ENCODE data around the gene ADAMTS20.

ADAMTS20 gene

DNA sequence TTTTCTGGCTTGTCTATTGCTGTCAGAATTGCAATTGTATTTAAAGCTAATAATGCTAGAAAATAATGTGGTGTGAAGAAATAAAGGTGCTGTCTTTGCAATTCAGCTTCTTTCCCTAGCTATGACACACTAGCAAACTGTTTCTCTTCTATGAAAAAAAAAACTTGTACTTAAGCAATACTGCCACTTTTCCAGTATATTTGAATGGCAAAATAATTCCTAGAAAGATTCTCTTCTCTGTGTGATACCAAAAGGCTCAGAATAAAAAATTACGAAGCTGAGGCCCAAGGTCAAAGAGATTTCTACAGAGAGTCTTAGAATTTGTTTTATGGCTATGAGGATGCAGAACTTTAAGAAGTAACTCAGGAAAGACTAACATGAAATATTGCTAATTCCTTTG lies 235.5 kb downstream of the ADAMTS20 start:
- no peak overlapping the region for H3K27ac ChIP-seq (ENCODE audit: low read depth, low read length)
- H3K27me3 ChIP-seq (ENCODE audit: control insufficient read depth, low read length): no peaks in the 10 kb centered on the region
- H3K4me3 ChIP-seq (ENCODE audit: low read length): no peak overlapping the region
- no peak overlapping the region for H3K4me2 ChIP-seq (ENCODE audit: low read length)
- H3K36me3 ChIP-seq (ENCODE audit: control insufficient read depth, low read length): no peaks in the 10 kb centered on the region
- H3K9me3 ChIP-seq (ENCODE audit: control insufficient read depth, insufficient read depth, low read length): no peaks in the 10 kb centered on the region
- no peak for TF ChIP-seq CTCF (IDR thresholded peaks at IDR 0.05; ENCODE audit: low read depth, low read length, poor library complexity, severe bottlenecking)
- TF ChIP-seq EZH2phosphoT487 (IDR thresholded peaks at IDR 0.05; ENCODE audit: borderline replicate concordance, low read length): no peak
- no peaks in the 10 kb centered on the region for H3K9me2 ChIP-seq (replicated peaks; ENCODE audit: control insufficient read depth, low read length)
- no peaks in the 10 kb centered on the region for H4K20me1 ChIP-seq (ENCODE audit: control insufficient read depth, insufficient read depth, low read depth, low read length)
- no peaks in the 10 kb centered on the region for H3K79me2 ChIP-seq (ENCODE audit: control insufficient read depth, low read length)
- H3K4me1 ChIP-seq (ENCODE audit: control insufficient read depth, low read length): no peaks in the 10 kb centered on the region
- H3F3A ChIP-seq (ENCODE audit: control insufficient read depth, insufficient read depth): no peaks in the 10 kb centered on the region

DNA sequence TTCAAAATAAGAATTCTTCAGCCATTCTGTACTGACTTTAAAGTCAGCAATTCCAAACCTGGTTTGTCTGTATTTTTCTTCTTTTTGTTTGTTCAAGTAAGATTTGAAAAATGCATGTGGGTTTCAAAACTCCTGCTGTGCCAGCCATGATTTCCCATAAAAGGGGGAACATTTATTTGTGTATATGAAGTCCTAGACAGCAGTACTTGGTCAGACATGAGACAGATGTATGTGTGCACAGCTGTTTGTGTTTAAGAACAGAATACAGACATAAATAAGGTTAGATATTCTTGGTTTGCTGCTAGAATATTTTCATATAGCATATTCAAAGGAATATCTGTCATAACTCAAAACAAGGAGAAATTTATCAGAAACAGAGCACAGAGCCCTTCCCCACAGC lies 236.0 kb downstream of the ADAMTS20 start:
- Histone ChIP-seq H3F3A (ENCODE audit: control insufficient read depth, insufficient read depth) (no peaks in the 10 kb centered on the region), H3K27ac (ENCODE audit: low read depth, low read length) (no peak overlapping the region), H3K4me1 (ENCODE audit: control insufficient read depth, low read length) (no peaks in the 10 kb centered on the region), H3K79me2 (ENCODE audit: control insufficient read depth, low read length) (no peaks in the 10 kb centered on the region), H3K36me3 (ENCODE audit: control insufficient read depth, low read length) (no peaks in the 10 kb centered on the region), H3K4me2 (ENCODE audit: low read length) (no peak overlapping the region), H3K9me2 (replicated peaks; ENCODE audit: control insufficient read depth, low read length) (no peaks in the 10 kb centered on the region), H4K20me1 (ENCODE audit: control insufficient read depth, insufficient read depth, low read depth, low read length) (no peaks in the 10 kb centered on the region), H3K27me3 (ENCODE audit: control insufficient read depth, low read length) (no peaks in the 10 kb centered on the region), H3K4me3 (ENCODE audit: low read length) (no peak overlapping the region), H3K9me3 (ENCODE audit: control insufficient read depth, insufficient read depth, low read length) (no peaks in the 10 kb centered on the region)
- TF ChIP-seq CTCF (IDR thresholded peaks at IDR 0.05; ENCODE audit: low read depth, low read length, poor library complexity, severe bottlenecking) (no peak), EZH2phosphoT487 (IDR thresholded peaks at IDR 0.05; ENCODE audit: borderline replicate concordance, low read length) (no peak)

- Histone ChIP-seq H3K79me2 (ENCODE audit: control insufficient read depth, low read length) (no peaks in the 10 kb centered on the region), H3K36me3 (ENCODE audit: control insufficient read depth, low read length) (no peaks in the 10 kb centered on the region), H3K9me2 (replicated peaks; ENCODE audit: control insufficient read depth, low read length) (no peaks in the 10 kb centered on the region), H3K4me2 (ENCODE audit: low read length) (no peak overlapping the region), H3K27ac (ENCODE audit: low read depth, low read length) (no peak overlapping the region), H3F3A (ENCODE audit: control insufficient read depth, insufficient read depth) (no peaks in the 10 kb centered on the region), H4K20me1 (ENCODE audit: control insufficient read depth, insufficient read depth, low read depth, low read length) (no peaks in the 10 kb centered on the region), H3K9me3 (ENCODE audit: control insufficient read depth, insufficient read depth, low read length) (no peaks in the 10 kb centered on the region), H3K4me3 (ENCODE audit: low read length) (no peak overlapping the region), H3K27me3 (ENCODE audit: control insufficient read depth, low read length) (no peaks in the 10 kb centered on the region), H3K4me1 (ENCODE audit: control insufficient read depth, low read length) (no peaks in the 10 kb centered on the region)
- TF ChIP-seq CTCF (IDR thresholded peaks at IDR 0.05; ENCODE audit: low read depth, low read length, poor library complexity, severe bottlenecking): no peak
- no peak for TF ChIP-seq EZH2phosphoT487 (IDR thresholded peaks at IDR 0.05; ENCODE audit: borderline replicate concordance, low read length)
Observed at GRCh38 chr12:43312991-43313505, 239.0 kb downstream of the ADAMTS20 start.
